HG03469 (cell line): ENCODE measurements around the gene SVIL.
"Not testable (repeated sequence)": the region's sequence is repeated elsewhere in the genome, so short reads cannot be mapped to it uniquely, and the experiment has no call there.

Source experiments
- ATAC-seq: cut with Tn5 transposase; IDR thresholded peaks from one replicate; pipeline ENCODE4 v1.9.1; 2021; ENCODE audit warnings: mild to moderate bottlenecking, moderate library complexity, moderate number of reproducible peaks; ENCODE audit not compliant: unreplicated experiment

SVIL gene

GRCh38 chr10:29493697-29494096 is 141.1 kb downstream of the SVIL start:
- ATAC-seq = no peak

GRCh38 chr10:29492774-29493173 is 142.0 kb downstream of the SVIL start:
- ATAC-seq = no peak

GRCh38 chr10:29491918-29492317 is 142.9 kb downstream of the SVIL start:
- no peak for ATAC-seq

GRCh38 chr10:29490781-29491280 is 143.9 kb downstream of the SVIL start:
- not testable (repeated sequence) for ATAC-seq

- ATAC-seq = not testable (repeated sequence)
These were observed 146.3 kb downstream of the SVIL start for GRCh38 chr10:29488471-29488870.

GRCh38 chr10:29487884-29488266 is 146.9 kb downstream of the SVIL start:
- not testable (repeated sequence) for ATAC-seq

GRCh38 chr10:29487032-29487883 is 147.5 kb downstream of the SVIL start:
- not testable (repeated sequence) for ATAC-seq

- ATAC-seq = no peak
These were observed 148.3 kb downstream of the SVIL start for GRCh38 chr10:29486433-29486832.

GRCh38 chr10:29484677-29485076 is 150.1 kb downstream of the SVIL start:
- ATAC-seq = not testable (repeated sequence)

GRCh38 chr10:29482591-29483431 is 152.0 kb downstream of the SVIL start:
- no peak for ATAC-seq

- ATAC-seq = no peak
These were observed 152.8 kb downstream of the SVIL start for GRCh38 chr10:29481906-29482440.

- ATAC-seq = no peak
These were observed 154.5 kb downstream of the SVIL start for GRCh38 chr10:29479981-29480954.

- no peak for ATAC-seq
These were observed 155.5 kb downstream of the SVIL start for GRCh38 chr10:29479081-29479925.

GRCh38 chr10:29473406-29474100 is 161.2 kb downstream of the SVIL start:
- ATAC-seq = no peak

GRCh38 chr10:29473087-29473356 is 161.7 kb downstream of the SVIL start:
- no peak for ATAC-seq

GRCh38 chr10:29472301-29473086 is 162.3 kb downstream of the SVIL start:
- ATAC-seq = no peak

- no peak for ATAC-seq
These were observed 163.3 kb downstream of the SVIL start for GRCh38 chr10:29471544-29471859.

GRCh38 chr10:29470843-29471543 is 163.8 kb downstream of the SVIL start:
- no peak for ATAC-seq
